H9 (cell line): ENCODE data around the gene TBC1D13. TPM values are rescaled to one million over a fixed set of nuclear protein-coding genes. Genes with fewer than 3 reads are reported as not detected.

ENCODE experiments used
- DNase-seq: peaks from one replicate; pipeline ENCODE4 v3.0.0-alpha.2; 2017
- H2AFZ ChIP-seq: one replicate; pipeline ENCODE4 v1.6.1; 2013; ENCODE audit warnings: mild to moderate bottlenecking, low read length, control low read depth, moderate library complexity
- H2AK5ac ChIP-seq: 2 replicates; pipeline ENCODE4 v1.6.1; 2013; ENCODE audit warnings: low read length, control low read depth, mixed read lengths; ENCODE audit not compliant: insufficient read length
- H2BK120ac ChIP-seq: one replicate; pipeline ENCODE4 v1.6.1; 2013; ENCODE audit warnings: low read depth, mild to moderate bottlenecking, low read length, control low read depth, inconsistent platforms; ENCODE audit not compliant: poor library complexity, severe bottlenecking
- H2BK12ac ChIP-seq: 2 replicates; pipeline ENCODE4 v1.6.1; 2013; ENCODE audit warnings: low read length, control low read depth, mixed read lengths, low read depth; ENCODE audit not compliant: insufficient read length
- H2BK15ac ChIP-seq: 2 replicates; pipeline ENCODE4 v1.6.1; 2013; ENCODE audit warnings: low read depth, low read length, control low read depth
- H2BK20ac ChIP-seq: one replicate; pipeline ENCODE4 v1.6.1; 2013; ENCODE audit warnings: low read depth, mild to moderate bottlenecking, low read length, control low read depth, inconsistent platforms; ENCODE audit not compliant: poor library complexity, severe bottlenecking
- H2BK5ac ChIP-seq: 2 replicates; pipeline ENCODE4 v1.6.1; 2013; ENCODE audit warnings: low read length, control low read depth, mixed read lengths; ENCODE audit not compliant: insufficient read length
- H3K14ac ChIP-seq: 2 replicates; pipeline ENCODE4 v1.6.1; 2013; ENCODE audit warnings: low read length, control low read depth; ENCODE audit not compliant: insufficient read depth
- H3K18ac ChIP-seq: 2 replicates; pipeline ENCODE4 v1.6.1; 2013; ENCODE audit warnings: low read depth, mild to moderate bottlenecking, mixed read lengths, low read length, control low read depth; ENCODE audit not compliant: insufficient read length
- H3K23ac ChIP-seq: 2 replicates; pipeline ENCODE4 v1.6.1; 2013; ENCODE audit warnings: low read length, control low read depth, mixed read lengths, low read depth; ENCODE audit not compliant: insufficient read length
- H3K23me2 ChIP-seq: 2 replicates; pipeline ENCODE4 v1.6.1; 2013; ENCODE audit warnings: low read depth, mild to moderate bottlenecking, mixed read lengths, low read length, control low read depth; ENCODE audit not compliant: insufficient read length, poor library complexity, severe bottlenecking
- H3K27ac ChIP-seq: 2 replicates; pipeline ENCODE4 v1.5.1; 2013; ENCODE audit warnings: low read length, control low read depth, mixed read lengths, low read depth; ENCODE audit not compliant: insufficient read length
- H3K27me3 ChIP-seq: 2 replicates; pipeline ENCODE4 v1.6.1; 2013; ENCODE audit warnings: low read length, control low read depth, inconsistent platforms; ENCODE audit not compliant: insufficient read depth
- H3K4ac ChIP-seq: 2 replicates; pipeline ENCODE4 v1.6.1; 2013; ENCODE audit warnings: low read depth, mild to moderate bottlenecking, control low read depth, inconsistent platforms, low read length, moderate library complexity
- H3K4me1 ChIP-seq: 2 replicates; pipeline ENCODE4 v1.6.1; 2013; ENCODE audit warnings: low read length, control low read depth, inconsistent platforms; ENCODE audit not compliant: insufficient read depth
- H3K4me2 ChIP-seq: 2 replicates; pipeline ENCODE4 v1.6.1; 2013; ENCODE audit warnings: low read length, control low read depth, mixed read lengths; ENCODE audit not compliant: insufficient read length, insufficient read depth
- H3K56ac ChIP-seq: 2 replicates; pipeline ENCODE4 v1.6.1; 2013; ENCODE audit warnings: low read depth, mild to moderate bottlenecking, mixed read lengths, low read length, control low read depth; ENCODE audit not compliant: insufficient read length
- H3K79me1 ChIP-seq: 2 replicates; pipeline ENCODE4 v1.6.1; 2013; ENCODE audit warnings: low read depth, mild to moderate bottlenecking, moderate library complexity, low read length, control low read depth, inconsistent platforms; ENCODE audit not compliant: insufficient read depth, poor library complexity, severe bottlenecking
- H3K79me2 ChIP-seq: 2 replicates; pipeline ENCODE4 v1.6.1; 2013; ENCODE audit warnings: low read length, control low read depth, inconsistent platforms; ENCODE audit not compliant: insufficient read depth
- H3K9ac ChIP-seq: 2 replicates; pipeline ENCODE4 v1.6.1; 2013; ENCODE audit warnings: low read length, control low read depth, mixed read lengths; ENCODE audit not compliant: insufficient read length; ENCODE audit errors: extremely low read depth
- H3K9me3 ChIP-seq: one replicate; pipeline ENCODE4 v1.6.1; 2013; ENCODE audit warnings: low read depth, low read length, inconsistent platforms; ENCODE audit not compliant: control insufficient read depth
- H3T11ph ChIP-seq: one replicate; pipeline ENCODE4 v1.6.1; 2013; ENCODE audit warnings: mild to moderate bottlenecking, low read length, control low read depth, inconsistent platforms
- H4K20me1 ChIP-seq: one replicate; pipeline ENCODE4 v1.6.1; 2013; ENCODE audit not compliant: control insufficient read depth, insufficient read length, insufficient read depth
- H4K5ac ChIP-seq: 2 replicates; pipeline ENCODE4 v1.6.1; 2013; ENCODE audit warnings: low read depth, mild to moderate bottlenecking, mixed read lengths, low read length, control low read depth; ENCODE audit not compliant: insufficient read length
- H4K8ac ChIP-seq: replicated peaks from 2 replicates; pipeline ENCODE4 v1.6.1; 2013; ENCODE audit warnings: low read length, control low read depth, mixed read lengths, low read depth; ENCODE audit not compliant: insufficient read length
- H4K91ac ChIP-seq: 2 replicates; pipeline ENCODE4 v1.6.1; 2013; ENCODE audit warnings: low read depth, mild to moderate bottlenecking, moderate library complexity, mixed read lengths, low read length, control low read depth; ENCODE audit not compliant: insufficient read length
- H3K27ac Mint-ChIP-seq, 3 experiments: 2 replicates in 2 of 3; 3 replicates in 1 of 3; pipeline ENCODE4 v1.8.0; 2020 to 2021; ENCODE audit warnings: mixed read lengths in 3 of 3, mild to moderate bottlenecking in 1 of 3, moderate library complexity in 1 of 3
- H3K27me3 Mint-ChIP-seq: 2 replicates; pipeline ENCODE4 v1.8.0; 2021; ENCODE audit warnings: low read depth, mild to moderate bottlenecking, moderate library complexity, mixed read lengths
- H3K36me3 Mint-ChIP-seq, 3 experiments: 2 replicates in 2 of 3; 3 replicates in 1 of 3; pipeline ENCODE4 v1.8.0; 2020 to 2021; ENCODE audit warnings: low read depth in 3 of 3, mixed read lengths in 3 of 3; ENCODE audit not compliant: insufficient read depth in 1 of 3
- H3K4me1 Mint-ChIP-seq, 2 experiments: 2 replicates each; pipeline ENCODE4 v1.8.0; 2020; ENCODE audit warnings: mixed read lengths in 2 of 2
- H3K4me3 Mint-ChIP-seq, 2 experiments: 2 replicates in 1 of 2; 3 replicates in 1 of 2; pipeline ENCODE4 v1.8.0; 2020 to 2021; ENCODE audit warnings: mild to moderate bottlenecking in 2 of 2, mixed read lengths in 2 of 2, moderate library complexity in 1 of 2
- H3K9me3 Mint-ChIP-seq, 2 experiments: 2 replicates in 1 of 2; 3 replicates in 1 of 2; pipeline ENCODE4 v1.8.0; 2020; ENCODE audit warnings: mild to moderate bottlenecking in 2 of 2, mixed read lengths in 2 of 2, moderate library complexity in 1 of 2
- CTCF ChIP-seq: fragments of 200-600 bp; sonication (generic); conservative IDR thresholded peaks from 3 replicates; pipeline ENCODE4 v1.8.0; 2021; ENCODE audit warnings: antibody characterized with exemption, mild to moderate bottlenecking
- WGBS: extraction: QIAGEN DNeasy Blood & Tissue Kit; methylation state at CpG from one replicate; pipeline ENCODE4 v1.1.7; 2013; ENCODE audit warnings: missing lambda C conversion rate, low lambda C conversion rate, mixed read lengths; ENCODE audit not compliant: insufficient read length; ENCODE audit errors: extremely low coverage; 5-methylcytosine and 5-hydroxymethylcytosine counted together
- total RNA-seq: library from RNA; stranded (reverse); gene quantifications from 2 replicates; pipeline ENCODE4 v1.2.1, GENCODE V29; 2021

TBC1D13 gene
- total RNA-seq, 1 experiment from 2014 or later, result 27.3 TPM

- no peak overlapping the region for H2BK5ac ChIP-seq
- H3K9ac ChIP-seq, result no peak overlapping the region
- no peaks in the 10 kb centered on the region for H3K79me2 ChIP-seq
- H2BK120ac ChIP-seq, result no peak overlapping the region
- H3K18ac ChIP-seq, result no peak overlapping the region
- Mint-ChIP-seq H3K9me3 (peaks cover 0 to 1% of the 10 kb centered on the region in 2 experiments; a peak in 1 of 5 replicates), H3K27me3 (no peaks in the 10 kb centered on the region; the same call in 1 of the 2 replicates), H3K36me3 (peaks cover 4 to 38% (median 29%) of the 10 kb centered on the region in 3 experiments; a peak in 6 of 7 replicates), H3K4me1 (peaks cover 5 to 6% of the 10 kb centered on the region in 2 experiments; a peak in 3 of 4 replicates), H3K4me3 (no peak overlapping the region), H3K27ac (no peak overlapping the region)
- H3T11ph ChIP-seq, result no peak overlapping the region
- H4K20me1 ChIP-seq, result no peaks in the 10 kb centered on the region
- DNase-seq, result no peak
- no peak overlapping the region for H4K5ac ChIP-seq
- H3K4ac ChIP-seq, result no peak overlapping the region
- H4K8ac ChIP-seq, result no peak overlapping the region
- H3K4me1 ChIP-seq, result no peaks in the 10 kb centered on the region
- H2BK20ac ChIP-seq, result no peak overlapping the region
- no peak overlapping the region for H3K27ac ChIP-seq
- no peak for TF ChIP-seq CTCF
- no CpG with 5 or more reads among the region's 9 CpGs for WGBS
- H2BK15ac ChIP-seq, result no peak overlapping the region
- H2AK5ac ChIP-seq, result no peak overlapping the region
- H3K9me3 ChIP-seq, result no peaks in the 10 kb centered on the region
- peaks cover 4% of the 10 kb centered on the region for H3K79me1 ChIP-seq
- no peak overlapping the region for H2AFZ ChIP-seq
- H4K91ac ChIP-seq, result no peak overlapping the region
- no peak overlapping the region for H3K23ac ChIP-seq
- H3K4me2 ChIP-seq, result no peak overlapping the region
- no peak overlapping the region for H3K56ac ChIP-seq
- H3K23me2 ChIP-seq, result peaks cover 5% of the 10 kb centered on the region
- no peak overlapping the region for H3K14ac ChIP-seq
- no peaks in the 10 kb centered on the region for H3K27me3 ChIP-seq
- no peak overlapping the region for H2BK12ac ChIP-seq
Observed at GRCh38 chr9:128792134-128792533, 5.1 kb downstream of the TBC1D13 start.
